ENCODE measurements around the gene ARL3.

GRCh38 chr10:102649797-102650654 is 64.2 kb downstream of the ARL3 start:
- TF ChIP-seq YY1 (IDR thresholded peaks at IDR 0.05; ENCODE audit: insufficient read depth, insufficient read length) (no peak), ZNF274 (IDR thresholded peaks at IDR 0.05; ENCODE audit: low read depth, low read length) (no peak)

Measured in NT2/D1 (cell line).